GM21526 (cell line): ENCODE measurements around the gene ARL5C.
A peak's percentile ranks its signal among the peaks of the same experiment; 100 is the strongest.
"Not testable (repeated sequence)": the region's sequence is repeated elsewhere in the genome, so short reads cannot be mapped to it uniquely, and the experiment has no call there.

Source experiments
- ATAC-seq: cut with Tn5 transposase; IDR thresholded peaks from one replicate; pipeline ENCODE4 v1.9.1; 2021; ENCODE audit warnings: moderate library complexity; ENCODE audit not compliant: unreplicated experiment, low FRiP score

ARL5C gene

DNA sequence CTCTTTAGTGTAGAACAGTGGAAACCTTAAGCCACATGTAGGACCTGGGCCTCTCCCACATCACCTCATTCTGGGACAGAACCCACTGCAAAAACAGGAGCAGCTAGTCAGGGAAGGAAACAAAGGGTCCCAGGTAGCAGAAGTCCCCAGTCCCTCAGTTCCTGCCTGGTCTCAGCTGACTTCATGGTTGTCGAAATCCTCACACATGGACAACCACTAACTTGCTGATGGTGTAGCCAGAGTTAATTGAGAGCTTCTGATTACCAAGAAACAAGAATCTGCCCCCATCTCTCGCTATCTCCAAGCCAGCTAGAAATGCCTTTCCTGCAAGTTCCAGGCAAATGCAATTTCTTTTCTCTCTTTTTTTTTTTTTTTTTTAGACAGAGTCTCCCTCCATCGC is 3.6 kb upstream of the ARL5C start:
- no peak for ATAC-seq

DNA sequence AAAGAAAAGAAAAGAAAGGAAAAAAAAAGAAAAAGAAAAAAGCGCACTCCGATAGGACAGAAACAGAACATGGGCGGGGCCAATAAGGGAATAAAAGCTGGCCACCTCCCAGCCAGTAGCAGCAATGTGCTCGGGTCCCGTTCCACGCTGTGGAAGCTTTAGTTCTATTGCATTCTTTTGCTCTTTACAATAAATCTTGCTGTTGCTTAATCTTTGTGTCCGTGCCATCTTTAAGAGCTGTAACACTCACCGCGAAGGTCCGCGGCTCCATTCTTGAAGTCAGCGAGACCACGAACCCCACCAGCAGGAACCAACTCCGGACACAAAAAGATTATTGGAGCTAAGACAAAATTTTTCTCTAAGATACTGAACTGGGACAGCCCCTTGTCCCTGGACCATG is 3.1 kb upstream of the ARL5C start:
- no peak for ATAC-seq

DNA sequence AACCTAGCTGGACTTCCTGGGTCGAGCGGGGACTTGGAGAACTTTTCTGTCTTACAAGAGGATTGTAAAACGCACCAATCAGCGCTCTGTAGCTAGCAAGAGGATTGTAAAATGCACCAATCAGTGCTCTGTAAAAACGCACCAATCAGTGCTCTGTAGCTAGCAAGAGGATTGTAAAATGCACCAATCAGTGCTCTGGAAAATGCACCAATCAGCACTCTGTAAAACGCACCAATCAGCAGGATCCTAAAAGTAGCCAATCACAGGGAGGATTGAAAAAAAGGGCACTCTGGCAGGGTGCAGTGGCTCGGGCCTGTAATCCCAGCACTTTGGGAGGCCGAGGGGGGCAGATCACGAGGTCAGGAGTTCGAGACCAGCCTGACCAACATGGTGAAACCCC is 2.5 kb upstream of the ARL5C start:
- ATAC-seq, result not testable (repeated sequence)

DNA sequence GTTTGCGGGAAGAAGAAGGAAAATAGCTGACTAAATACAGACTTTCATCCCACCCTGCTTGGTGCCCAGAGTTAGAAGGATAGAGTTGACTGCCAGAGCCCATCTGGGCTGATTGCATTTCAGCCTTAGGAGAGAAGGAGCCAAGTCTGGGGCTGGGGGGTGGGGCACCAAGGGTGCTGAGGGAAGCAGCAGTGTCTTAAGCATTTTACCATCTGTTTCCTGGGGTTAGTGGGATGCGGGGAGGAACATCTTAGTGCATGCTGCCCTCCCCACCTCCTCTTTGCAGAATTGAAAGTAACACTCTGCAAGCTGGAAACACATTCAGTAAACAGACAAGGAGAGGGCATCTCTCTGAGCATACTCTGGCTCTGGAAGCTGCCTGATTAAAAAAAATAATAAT is 1.5 kb upstream of the ARL5C start:
- no peak for ATAC-seq

DNA sequence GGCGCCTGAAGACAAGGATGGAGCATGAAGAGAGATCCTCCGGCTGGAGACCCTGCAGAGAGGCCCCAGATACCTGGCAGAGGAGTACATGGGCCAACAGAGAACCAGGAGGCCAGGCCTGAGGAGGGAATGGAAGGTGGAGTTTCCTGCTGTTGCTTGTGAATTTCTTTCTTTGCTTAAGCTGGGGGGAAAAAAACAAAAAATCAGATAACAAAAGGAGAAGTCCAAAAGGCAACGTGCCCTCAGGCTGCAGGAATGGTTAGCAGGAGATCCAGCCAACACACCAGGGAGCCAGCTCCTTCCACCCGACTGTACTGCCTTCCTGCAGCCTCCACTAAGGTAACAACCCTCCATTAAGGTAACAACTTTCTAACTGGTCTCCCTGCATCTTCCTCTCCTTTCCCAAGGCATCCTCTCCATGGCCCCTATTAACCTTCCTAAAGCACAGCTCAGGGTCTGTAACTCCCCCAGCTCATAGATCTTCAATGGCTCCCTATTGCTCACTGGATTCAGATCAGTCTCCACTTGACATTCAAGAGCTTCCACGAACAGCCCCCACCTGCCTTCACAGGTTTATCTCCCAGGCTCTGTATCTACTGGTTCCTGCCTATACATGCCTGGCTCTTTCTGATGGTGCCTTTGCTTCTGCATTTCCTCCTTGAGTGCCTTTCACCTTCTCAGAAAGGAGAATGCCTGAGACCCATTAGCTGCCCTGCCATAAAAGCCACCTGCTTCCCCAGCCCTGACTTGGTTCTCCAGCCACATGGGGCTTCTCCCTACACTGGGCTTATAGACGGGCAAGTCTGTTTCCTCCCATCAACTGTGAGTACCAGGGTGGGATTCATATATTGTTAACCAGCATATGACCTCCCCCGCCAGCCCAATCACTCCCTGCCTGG is 725 bp upstream of the ARL5C start:
- no peak for ATAC-seq

DNA sequence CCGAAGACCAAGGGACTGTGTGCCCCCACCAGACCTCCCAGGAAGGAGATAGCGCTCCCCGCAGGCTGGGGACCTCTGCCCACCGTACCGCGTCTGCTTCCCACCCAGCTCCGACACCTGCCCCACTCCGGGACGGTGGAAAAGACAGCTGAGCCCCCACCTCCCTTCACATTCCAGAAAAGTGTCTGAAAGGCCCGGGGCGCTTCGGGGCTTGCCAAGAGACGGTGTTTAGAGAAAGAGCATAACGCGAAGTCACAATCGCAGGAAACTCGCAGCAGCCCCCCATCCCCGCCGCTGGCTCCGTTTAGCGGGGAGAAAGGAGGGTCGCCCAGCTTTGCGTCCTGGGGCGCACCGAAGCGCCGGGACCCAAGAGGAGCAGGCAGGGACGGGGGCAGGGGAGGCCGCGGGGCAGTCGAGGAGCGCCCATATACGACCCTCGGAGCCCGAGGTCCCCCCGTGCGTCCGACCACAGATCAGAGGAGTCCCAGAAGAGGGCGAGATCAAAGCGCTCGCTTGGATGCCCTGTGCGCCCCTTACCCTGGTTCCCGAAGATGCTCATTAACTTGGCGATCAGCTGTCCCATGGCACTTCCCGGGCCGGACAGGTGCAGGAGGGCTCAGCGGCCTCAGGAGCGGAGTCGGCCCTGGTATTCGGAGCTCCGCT is 652 bp downstream of the ARL5C start:
- ATAC-seq, result no peak

DNA sequence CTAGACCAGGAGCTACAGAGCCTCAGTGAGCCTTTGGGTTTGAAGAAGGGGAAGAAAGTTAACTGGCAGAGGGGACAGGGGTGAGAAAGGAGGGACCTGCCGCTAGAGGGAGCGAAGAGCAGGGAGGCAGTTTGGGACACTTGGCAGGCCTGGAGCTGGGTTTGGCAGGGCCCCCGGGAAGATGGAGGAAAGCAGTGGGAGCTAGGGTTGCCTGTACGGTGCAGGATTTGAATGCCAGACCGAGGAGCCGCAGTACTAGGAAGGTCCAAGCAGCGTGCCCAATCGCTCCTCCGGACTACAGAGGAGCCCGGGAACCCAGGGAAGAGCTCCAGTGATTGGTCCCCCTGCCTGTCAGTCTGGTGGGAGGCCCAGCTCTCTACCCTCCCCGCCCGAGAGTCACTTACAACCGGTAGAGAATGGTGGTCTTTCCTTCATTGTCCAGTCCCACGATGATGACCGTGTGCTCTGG is 1.3 kb downstream of the ARL5C start:
- ATAC-seq, result peak; percentile 55

DNA sequence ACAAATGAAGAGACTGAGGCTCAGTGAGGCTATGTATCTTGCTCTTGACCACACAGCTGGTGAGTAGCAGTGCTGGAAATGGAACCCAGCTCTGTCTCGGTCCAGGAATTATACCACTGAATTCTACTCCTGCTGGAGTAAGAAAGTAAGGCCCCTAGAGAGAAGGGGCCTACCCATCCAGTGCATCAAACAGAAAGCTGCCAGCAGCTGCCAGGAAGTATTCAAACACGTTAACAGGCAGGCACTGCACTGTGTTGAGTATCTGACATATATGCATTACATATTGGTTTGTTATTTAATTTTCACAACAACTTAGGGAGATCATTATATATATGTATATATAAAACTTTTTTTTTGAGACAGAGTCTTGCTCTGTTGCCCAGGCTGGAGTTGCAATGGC is 4.0 kb downstream of the ARL5C start:
- ATAC-seq, result no peak

DNA sequence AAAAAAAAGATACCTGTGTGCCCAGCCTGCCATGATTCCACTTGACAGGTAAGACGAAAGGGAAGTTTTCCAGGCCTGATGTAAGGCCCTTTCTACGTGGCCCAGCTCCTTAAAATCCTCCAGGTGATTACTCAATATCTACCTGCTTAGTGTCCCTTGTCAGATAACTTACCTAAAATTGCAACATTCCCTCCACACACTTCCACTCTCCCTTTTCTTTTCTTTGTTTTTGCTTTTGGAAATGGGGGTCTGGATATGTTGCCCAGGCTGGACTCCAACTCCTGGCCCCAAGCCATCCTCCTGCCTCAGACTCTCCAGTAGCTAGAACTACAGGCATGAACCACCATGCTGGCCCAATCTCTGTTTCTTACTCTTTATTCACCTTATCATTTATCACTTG is 7.3 kb downstream of the ARL5C start:
- ATAC-seq, result no peak

DNA sequence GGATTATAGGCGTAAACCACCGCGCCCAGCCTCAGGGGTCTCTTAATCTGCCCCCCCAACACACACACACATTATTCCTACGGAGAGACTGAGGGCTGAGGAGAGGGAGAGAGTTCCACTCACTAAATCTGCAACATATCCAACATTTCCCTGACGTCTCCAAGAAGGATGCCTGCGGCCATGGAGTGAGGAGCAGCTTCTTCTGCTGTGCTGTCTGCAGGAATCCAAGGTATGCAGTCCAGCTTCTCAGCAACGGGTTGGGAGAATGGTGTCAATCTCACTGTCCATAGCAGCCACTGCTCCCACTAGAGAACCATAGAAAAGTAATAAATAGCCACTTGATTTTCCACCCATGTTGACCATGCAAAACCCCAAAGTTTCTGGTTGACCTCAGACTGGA is 9.5 kb downstream of the ARL5C start:
- no peak for ATAC-seq

DNA sequence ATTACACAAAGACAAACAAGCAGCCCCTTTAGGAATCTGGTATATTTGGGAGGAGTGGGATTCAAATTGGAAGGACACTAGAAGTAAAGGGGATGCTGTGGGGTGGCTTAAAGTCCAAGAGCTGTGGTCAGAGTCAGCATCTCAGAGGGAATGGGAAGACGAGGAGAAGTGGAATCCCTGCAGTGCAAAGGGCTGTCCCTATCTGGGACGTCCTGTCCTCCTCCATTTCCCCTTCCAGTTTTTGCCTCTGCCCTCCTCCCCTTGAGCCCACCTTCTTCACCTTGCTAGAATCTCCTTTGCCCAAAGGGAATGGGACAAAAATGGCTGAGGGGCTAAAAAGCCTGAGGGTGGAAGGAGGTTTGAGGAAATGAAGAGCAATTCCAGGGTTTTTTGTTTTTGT is 10.3 kb downstream of the ARL5C start:
- ATAC-seq, result no peak

DNA sequence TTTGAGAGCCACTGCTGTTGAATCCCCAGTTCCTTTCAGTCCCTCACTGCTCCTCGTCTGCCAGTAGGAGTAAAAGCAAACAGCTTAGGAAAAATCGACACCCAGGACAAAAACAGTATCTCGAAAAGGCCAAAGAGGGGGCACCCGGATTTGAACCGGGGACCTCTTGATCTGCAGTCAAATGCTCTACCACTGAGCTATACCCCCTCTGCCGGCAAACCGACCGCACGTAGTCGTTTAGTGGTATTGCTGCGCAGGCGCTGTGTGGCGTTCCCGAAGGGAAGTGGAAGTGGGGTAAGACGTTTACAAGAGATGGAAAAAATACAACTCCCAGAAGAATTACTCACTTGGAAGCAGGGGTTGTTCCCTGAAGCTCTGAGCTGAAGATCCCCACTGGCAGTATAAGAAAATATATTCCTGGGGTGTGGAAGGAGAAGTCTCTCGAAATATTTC is 12.3 kb downstream of the ARL5C start:
- ATAC-seq, result peak; percentile 41

DNA sequence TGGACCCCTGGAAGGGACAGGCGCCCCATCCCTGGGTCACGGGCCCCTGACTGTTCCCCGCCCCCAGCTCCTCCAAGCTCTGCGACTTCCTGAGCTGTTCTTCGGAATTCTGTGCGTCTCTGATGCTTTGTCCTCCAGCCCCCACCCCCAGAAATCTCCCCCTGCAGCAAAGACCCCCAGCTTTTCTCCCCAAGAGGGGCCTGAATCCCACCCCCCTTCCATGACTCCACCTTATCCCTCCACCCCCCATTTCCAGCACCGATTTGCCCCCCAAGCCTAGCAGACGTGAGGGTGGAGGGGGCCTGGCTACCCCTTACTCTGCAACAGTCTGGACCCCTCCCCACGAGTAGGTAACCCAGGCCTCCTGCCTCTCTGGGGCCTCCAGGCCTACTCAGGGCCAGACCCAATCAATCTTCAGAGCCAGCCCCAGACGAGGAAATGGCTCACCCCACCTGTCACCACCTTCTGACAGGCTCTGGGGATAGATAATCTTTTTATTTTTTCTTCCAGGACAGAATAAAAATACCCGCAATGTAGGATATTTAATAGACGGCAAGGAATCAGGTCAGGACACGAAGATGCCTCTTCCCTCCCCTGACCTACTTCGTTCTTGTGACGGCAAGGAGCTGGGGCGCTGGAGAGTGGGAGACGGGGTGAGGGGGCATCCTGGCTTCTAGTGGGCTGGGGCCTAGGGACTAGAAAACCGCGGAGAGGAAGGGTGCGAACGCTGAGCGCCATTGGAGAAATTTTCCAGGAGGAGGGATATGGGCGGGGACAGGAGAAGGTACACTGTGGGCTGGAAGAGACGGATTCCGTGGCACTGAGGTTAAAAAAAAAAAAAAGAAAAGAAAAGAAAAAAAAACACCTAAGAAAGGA is 13.8 kb downstream of the ARL5C start:
- no peak for ATAC-seq

DNA sequence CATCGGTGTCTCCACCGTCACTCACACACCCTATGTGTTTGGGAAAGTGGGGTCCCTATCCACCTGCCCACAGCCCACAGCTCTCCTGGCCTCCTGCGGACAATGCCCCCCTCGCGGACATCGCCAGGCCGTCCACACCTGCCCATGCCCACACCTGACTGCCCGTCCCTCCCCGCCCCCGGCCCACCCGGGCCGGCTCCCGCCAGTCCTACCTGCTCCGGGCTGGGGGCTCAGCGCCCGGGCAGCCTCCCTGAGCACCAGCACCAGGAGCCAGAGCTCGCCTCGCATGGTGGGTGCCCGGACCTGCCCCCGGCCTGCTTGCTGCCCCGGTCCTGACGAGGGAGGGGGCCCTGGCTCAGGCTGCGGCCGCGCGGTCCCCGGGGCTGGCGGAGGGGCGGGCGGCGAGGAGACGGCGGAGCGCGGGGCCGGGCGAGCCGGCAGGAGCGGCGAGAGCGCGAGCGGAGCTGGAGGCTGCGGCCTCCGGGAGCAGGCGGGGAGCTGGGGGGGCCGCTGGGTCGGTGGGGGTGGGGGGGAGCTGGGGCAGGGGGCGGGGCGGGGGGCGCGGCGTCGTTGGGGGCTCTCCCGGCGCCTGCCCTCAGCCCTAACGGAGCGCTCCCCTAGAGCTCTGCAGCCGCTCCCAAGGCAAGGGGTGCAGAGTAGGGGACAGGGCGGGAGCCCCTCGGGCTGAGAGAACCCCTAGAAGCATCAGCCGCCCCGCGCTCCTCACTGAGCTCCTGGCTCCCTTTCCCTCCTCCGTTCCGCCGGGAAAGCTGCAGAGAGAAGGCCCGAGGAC is 14.6 kb downstream of the ARL5C start, which contains the start of gene PLXDC1:
TSS of gene PLXDC1 (minus strand) at position 488 of the 793 bp plus-strand sequence. CDS start at position 288, 200 bp downstream.
- ATAC-seq, result no peak

DNA sequence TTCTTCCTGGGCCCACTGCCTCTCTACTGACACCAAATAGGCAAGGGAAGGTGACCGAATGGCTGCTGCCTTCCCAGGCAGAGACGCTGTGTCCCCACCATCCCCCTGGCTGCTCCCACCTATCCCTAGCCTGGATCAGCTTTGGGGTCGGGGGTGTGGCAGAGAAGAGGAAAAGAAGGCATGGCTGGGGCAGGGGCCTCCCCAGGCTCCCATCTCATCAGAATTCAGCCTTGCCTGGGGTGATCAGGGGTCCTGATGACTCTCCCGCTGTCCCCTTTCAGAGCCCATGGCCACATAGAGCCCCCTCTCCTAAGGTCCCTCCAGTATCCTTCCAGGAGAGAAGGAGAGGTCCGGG is 15.2 kb downstream of the ARL5C start:
- ATAC-seq, result no peak

DNA sequence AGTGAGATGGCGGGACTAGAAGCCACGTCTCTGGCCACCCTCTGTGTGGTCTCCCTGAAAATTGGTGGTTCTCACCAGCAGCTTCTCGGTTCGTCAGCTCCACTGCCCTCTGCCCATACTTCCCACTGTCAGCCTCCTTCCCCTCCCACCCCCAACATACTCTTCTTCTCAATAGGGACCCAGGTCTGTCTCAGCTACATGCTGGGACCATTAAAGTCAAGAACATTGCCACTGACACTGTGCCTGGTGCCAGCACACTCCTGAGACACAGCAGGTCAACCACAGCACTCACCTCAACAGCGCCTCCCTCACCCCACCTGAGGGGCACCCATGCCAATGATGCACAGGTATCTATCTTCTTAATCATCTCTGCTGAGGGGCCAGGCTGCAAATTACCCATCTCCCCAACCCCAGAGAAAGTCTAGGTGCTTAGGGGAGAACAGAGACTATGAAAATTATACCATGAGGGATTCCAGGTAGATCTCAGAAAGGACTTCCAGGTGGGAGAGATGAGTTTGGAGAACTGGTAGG is 15.8 kb downstream of the ARL5C start:
- ATAC-seq, result no peak

DNA sequence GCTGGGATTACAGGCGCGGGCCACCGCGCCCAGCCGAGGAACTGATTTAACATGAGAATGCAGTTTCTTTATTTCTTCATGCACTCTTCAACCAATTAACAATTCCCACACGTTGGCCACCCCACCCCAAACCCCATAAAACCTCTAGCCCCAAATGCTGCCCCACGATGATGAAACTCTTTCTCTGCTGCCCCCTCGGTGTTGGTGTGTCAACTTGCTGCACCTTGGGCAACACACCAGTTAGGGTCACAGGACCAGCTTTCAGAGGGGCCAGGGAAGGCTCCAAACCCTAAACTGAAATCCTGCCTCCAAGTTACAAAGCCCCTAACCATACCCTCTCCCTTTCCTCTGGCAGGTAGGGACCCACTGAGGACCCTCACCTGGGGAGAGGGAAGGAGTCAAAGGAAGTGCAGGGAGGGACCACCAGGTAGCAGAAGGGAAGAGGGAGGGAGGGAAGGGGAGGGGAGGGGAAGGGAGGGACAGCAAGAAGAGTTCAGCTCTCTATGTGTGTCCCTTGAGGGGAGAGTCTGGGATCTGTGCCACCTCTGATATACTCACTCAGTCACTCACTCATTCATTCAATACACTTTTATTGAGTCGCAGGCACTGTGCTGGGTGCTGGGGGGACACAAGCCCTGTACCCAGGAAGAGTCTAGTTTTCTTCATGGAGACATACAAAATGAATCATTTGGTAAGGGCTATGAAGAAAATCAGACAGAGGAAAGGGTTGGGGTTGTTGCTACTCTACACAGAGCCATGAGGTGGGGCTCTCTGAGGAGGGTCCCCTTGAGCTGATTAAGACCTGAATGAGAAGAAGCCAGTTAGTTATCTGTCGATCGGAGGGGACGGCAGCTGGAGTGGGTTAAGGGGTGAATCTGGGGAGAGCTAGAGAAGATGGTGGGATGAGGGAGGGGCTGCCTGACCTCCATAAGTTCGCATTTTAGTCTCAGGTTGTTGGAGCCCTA is 18.5 kb downstream of the ARL5C start:
- ATAC-seq, result no peak

DNA sequence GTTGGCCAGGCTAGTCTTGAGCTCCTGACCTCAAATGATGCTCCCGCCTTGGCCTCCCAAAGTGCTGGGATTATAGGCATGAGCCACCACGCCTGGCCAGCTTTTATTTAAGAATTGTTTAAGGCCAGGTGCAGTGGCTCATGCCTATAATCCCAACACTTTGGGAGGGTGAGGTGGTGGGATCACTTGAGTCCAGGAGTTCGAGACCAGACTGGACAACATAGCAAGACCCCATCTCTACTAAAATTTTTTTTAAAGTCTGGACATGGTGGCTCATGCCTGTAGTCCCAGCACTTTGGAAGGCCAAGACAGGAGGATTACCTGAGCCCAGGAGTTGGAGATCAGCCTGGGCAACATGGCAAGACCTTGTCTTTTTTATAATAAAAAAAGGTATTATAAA is 19.7 kb downstream of the ARL5C start:
- no peak for ATAC-seq

DNA sequence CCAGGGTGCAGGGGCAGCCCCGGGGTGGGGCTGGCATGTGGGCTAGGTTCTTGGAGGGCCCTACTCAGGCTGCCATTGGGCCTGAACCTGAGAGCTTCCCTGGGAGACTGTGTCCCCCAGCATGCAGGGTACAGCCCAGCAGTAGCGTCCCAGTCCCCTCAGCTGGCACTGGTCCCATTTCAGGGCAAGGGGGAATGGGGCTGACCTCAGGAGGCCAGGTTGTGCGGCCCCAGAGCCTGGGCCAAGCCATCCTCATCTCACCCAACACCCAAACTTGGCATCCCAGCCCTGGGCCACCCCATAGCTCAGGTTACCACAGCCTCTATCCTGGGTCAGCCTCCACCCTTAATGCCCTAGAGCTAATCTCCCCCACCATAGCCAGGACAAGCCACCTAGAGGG is 20.8 kb downstream of the ARL5C start:
- no peak for ATAC-seq
